UCSD-AML1 (cell line): ENCODE results near the gene PROK2.
A peak's percentile ranks its signal among the peaks of the same experiment; 100 is the strongest.

ENCODE experiments used
- DNase-seq: peaks from one replicate; lab custom pipeline; 2025; ENCODE audit not compliant: unreplicated experiment; lab: John Stamatoyannopoulos, UW

The PROK2 gene

GRCh38 chr3:71784914-71785531, at the start of gene PROK2:
Gene PROK2 (minus strand): TSS chr3:71785148. CDS start chr3:71785052, 96 bp downstream.
- DNase-seq, result no peak

- no peak for DNase-seq
Observed at GRCh38 chr3:71831599-71831998, 46.7 kb upstream of the PROK2 start.

GRCh38 chr3:71825551-71826283, 40.8 kb upstream of the PROK2 start:
- no peak for DNase-seq

GRCh38 chr3:71821116-71821515, 36.2 kb upstream of the PROK2 start:
- DNase-seq, result no peak

- no peak for DNase-seq
Observed at GRCh38 chr3:71817262-71817661, 32.3 kb upstream of the PROK2 start.

GRCh38 chr3:71816767-71817156, 31.8 kb upstream of the PROK2 start:
- no peak for DNase-seq

- DNase-seq, result no peak
Observed at GRCh38 chr3:71815340-71816067, 30.6 kb upstream of the PROK2 start.

- no peak for DNase-seq
Observed at GRCh38 chr3:71813704-71814103, 28.8 kb upstream of the PROK2 start.

- no peak for DNase-seq
Observed at GRCh38 chr3:71813073-71813472, 28.1 kb upstream of the PROK2 start.

GRCh38 chr3:71810056-71810455, 25.1 kb upstream of the PROK2 start:
- DNase-seq, result no peak

GRCh38 chr3:71809321-71810026, 24.5 kb upstream of the PROK2 start:
- no peak for DNase-seq

- DNase-seq, result no peak
Observed at GRCh38 chr3:71806736-71807135, 21.8 kb upstream of the PROK2 start.

GRCh38 chr3:71805691-71806090, 20.7 kb upstream of the PROK2 start:
- DNase-seq, result no peak

- DNase-seq, result peak; percentile 33
Observed at GRCh38 chr3:71805199-71805598, 20.3 kb upstream of the PROK2 start.

- no peak for DNase-seq
Observed at GRCh38 chr3:71803248-71803647, 18.3 kb upstream of the PROK2 start.

- DNase-seq, result no peak
Observed at GRCh38 chr3:71801986-71802385, 17.0 kb upstream of the PROK2 start.

GRCh38 chr3:71800023-71800422, 15.1 kb upstream of the PROK2 start:
- no peak for DNase-seq

- no peak for DNase-seq
Observed at GRCh38 chr3:71797455-71797854, 12.5 kb upstream of the PROK2 start.

- DNase-seq, result no peak
Observed at GRCh38 chr3:71796290-71796689, 11.3 kb upstream of the PROK2 start.

- no peak for DNase-seq
Observed at GRCh38 chr3:71791634-71792033, 6.7 kb upstream of the PROK2 start.

GRCh38 chr3:71789922-71790321, 5.0 kb upstream of the PROK2 start:
- DNase-seq, result no peak
